ENCODE data around the gene SCAPER.

SCAPER gene

GRCh38 chr15:76931397-76932134 is 26.4 kb upstream of the SCAPER start, which contains the start of gene RCN2 (continued):
- TF ChIP-seq ZNF433 (tag by site-specific recombination; IDR thresholded peaks at IDR 0.05; ENCODE audit: low read depth) (no peak), ZFHX2 (tag by site-specific recombination; conservative IDR thresholded peaks at IDR 0.05) (peak; percentile 97), ZXDB (tag by site-specific recombination; IDR thresholded peaks at IDR 0.05) (peak; percentile 27; the same call in 1 of the 2 replicates), ZSCAN4 (tag by site-specific recombination; IDR thresholded peaks at IDR 0.05) (no peak), EGR2 (tag by site-specific recombination; IDR thresholded peaks at IDR 0.05; ENCODE audit: low read depth) (peak; percentile 90), ZNF580 (tag by site-specific recombination; IDR thresholded peaks at IDR 0.05) (no peak), ZNF473 (tag by site-specific recombination; IDR thresholded peaks at IDR 0.05) (no peak), WT1 (tag by site-specific recombination; IDR thresholded peaks at IDR 0.05) (0 out of 2 replicates have a peak, but pooled peaks have one; percentile 30), ZNF548 (tag by site-specific recombination; IDR thresholded peaks at IDR 0.05) (no peak), HOXA7 (CRISPR knock-in tag; IDR thresholded peaks at IDR 0.05; ENCODE audit: borderline replicate concordance) (peak; percentile 71; the same call in 1 of the 2 replicates), ZBTB8A (tag by site-specific recombination; IDR thresholded peaks at IDR 0.05) (peak; percentile 87), ZNF48 (tag by site-specific recombination; IDR thresholded peaks at IDR 0.05) (no peak), ZNF558 (tag by site-specific recombination; IDR thresholded peaks at IDR 0.05) (no peak), ZNF776 (tag by site-specific recombination; IDR thresholded peaks at IDR 0.05; ENCODE audit: borderline replicate concordance) (no peak), GLIS1 (tag by site-specific recombination; IDR thresholded peaks at IDR 0.05) (peak; percentile 62), ZNF596 (tag by site-specific recombination; IDR thresholded peaks at IDR 0.05) (peak; percentile 38; the same call in 1 of the 2 replicates), ZBTB48 (tag by site-specific recombination; IDR thresholded peaks at IDR 0.05) (no peak), PBX3 (CRISPR knock-in tag; IDR thresholded peaks at IDR 0.05) (no peak), ZNF521 (tag by site-specific recombination; IDR thresholded peaks at IDR 0.05) (no peak), ZBTB20 (tag by site-specific recombination; IDR thresholded peaks at IDR 0.05) (peak; percentile 69; the same call in 1 of the 2 replicates), ZNF398 (tag by site-specific recombination; IDR thresholded peaks at IDR 0.05) (peak; percentile 54), GLI4 (tag by site-specific recombination; IDR thresholded peaks at IDR 0.05) (no peak), ZFP69B (tag by site-specific recombination; IDR thresholded peaks at IDR 0.05) (0 out of 2 replicates have a peak, but pooled peaks have one; percentile 15), SETDB1 (IDR thresholded peaks at IDR 0.05; ENCODE audit: insufficient read length, low read length) (no peak), ZNF610 (tag by site-specific recombination; IDR thresholded peaks at IDR 0.05; ENCODE audit: borderline replicate concordance) (no peak), ZNF692 (tag by site-specific recombination; IDR thresholded peaks at IDR 0.05) (peak; percentile 72; the same call in 1 of the 2 replicates), ZNF335 (tag by site-specific recombination; conservative IDR thresholded peaks at IDR 0.05) (no peak), ZNF600 (tag by site-specific recombination; IDR thresholded peaks at IDR 0.05) (no peak), ZNF2 (tag by site-specific recombination; IDR thresholded peaks at IDR 0.05) (0 out of 2 replicates have a peak, but pooled peaks have one; percentile 47), SCRT1 (tag by site-specific recombination; IDR thresholded peaks at IDR 0.05; ENCODE audit: borderline replicate concordance) (no peak)

All from HEK293 (cell line).